KG1 (cell line): Measurements from ENCODE around the gene MKRN2.
"Not testable (repeated sequence)": the region's sequence is repeated elsewhere in the genome, so short reads cannot be mapped to it uniquely, and the experiment has no call there.

Experiments used
- DNase-seq: peaks from one replicate; lab custom pipeline; 2025; lab: John Stamatoyannopoulos, UW

The MKRN2 gene

GRCh38 chr3:12556690-12557472 lies at the start of gene MKRN2:
Gene MKRN2 (plus strand): TSS chr3:12557087. CDS start chr3:12557151, 64 bp downstream.
- DNase-seq, result peak; percentile 90

- DNase-seq, result no peak
Measured at GRCh38 chr3:12507591-12508281, 49.2 kb upstream of the MKRN2 start.

- no peak for DNase-seq
Measured at GRCh38 chr3:12508291-12508700, 48.6 kb upstream of the MKRN2 start.

GRCh38 chr3:12509466-12509865 lies 47.4 kb upstream of the MKRN2 start:
- DNase-seq, result no peak

GRCh38 chr3:12512534-12513118 lies 44.3 kb upstream of the MKRN2 start:
- no peak for DNase-seq

- no peak for DNase-seq
Measured at GRCh38 chr3:12513694-12514446, 43.0 kb upstream of the MKRN2 start.

GRCh38 chr3:12515631-12516030 lies 41.3 kb upstream of the MKRN2 start:
- DNase-seq, result no peak

- no peak for DNase-seq
Measured at GRCh38 chr3:12516873-12517272, 40.0 kb upstream of the MKRN2 start.

GRCh38 chr3:12518261-12519028 lies 38.4 kb upstream of the MKRN2 start:
- no peak for DNase-seq

- no peak for DNase-seq
Measured at GRCh38 chr3:12521010-12521409, 35.9 kb upstream of the MKRN2 start.

GRCh38 chr3:12522721-12523120 lies 34.2 kb upstream of the MKRN2 start:
- DNase-seq, result no peak

- no peak for DNase-seq
Measured at GRCh38 chr3:12527757-12528143, 29.1 kb upstream of the MKRN2 start.

GRCh38 chr3:12532182-12532581 lies 24.7 kb upstream of the MKRN2 start:
- no peak for DNase-seq

- DNase-seq, result no peak
Measured at GRCh38 chr3:12536423-12536822, 20.5 kb upstream of the MKRN2 start.

GRCh38 chr3:12541625-12542024 lies 15.3 kb upstream of the MKRN2 start:
- DNase-seq, result no peak

GRCh38 chr3:12543497-12543896 lies 13.4 kb upstream of the MKRN2 start:
- DNase-seq, result not testable (repeated sequence)

- DNase-seq, result no peak
Measured at GRCh38 chr3:12544652-12545472, 12.0 kb upstream of the MKRN2 start.

GRCh38 chr3:12545473-12545791 lies 11.5 kb upstream of the MKRN2 start, which contains the start of gene MKRN2OS:
Gene MKRN2OS (minus strand): TSS chr3:12545499. CDS start chr3:12545464, 35 bp downstream.
- no peak for DNase-seq

GRCh38 chr3:12549971-12550760 lies 6.7 kb upstream of the MKRN2 start:
- DNase-seq, result no peak

GRCh38 chr3:12553921-12554391 lies 2.9 kb upstream of the MKRN2 start:
- peak; percentile 38 for DNase-seq
